H1 (cell line): Measurements from ENCODE around the gene TEX55. TPM values are rescaled to one million over a fixed set of nuclear protein-coding genes. Genes with fewer than 3 reads are reported as not detected.

ENCODE experiments used
- CTCF ChIA-PET: fragments of 300-600 bp; sonication (Branson Sonifier 250); formaldehyde crosslinking; loops from one replicate; lab custom pipeline; 2021; ENCODE audit not compliant: partially characterized antibody; lab: Charles Lee
- POLR2A ChIA-PET: fragments of 300-600 bp; sonication (Branson Sonifier 250); formaldehyde crosslinking; loops from one replicate; lab custom pipeline; 2021; ENCODE audit warnings: inconsistent platforms; ENCODE audit not compliant: partially characterized antibody; lab: Charles Lee
- DNase-seq, 2 experiments: peaks; one replicate each; pipeline versions ENCODE4 v3.0.0 to v3.0.0-alpha.2; 2010 to 2022; ENCODE audit warnings: low spot score in 2 of 2, low read depth in 1 of 2, mixed read lengths in 1 of 2
- FAIRE-seq: peaks from 2 replicates; lab custom pipeline; 2011; peaks lifted over from hg19 to GRCh38; lab: Jason Lieb, UNC
- H2AFZ ChIP-seq: 2 replicates; pipeline ENCODE4 v1.8.1; 2012; ENCODE audit warnings: low read length, inconsistent platforms
- H2AK5ac ChIP-seq: 2 replicates; pipeline ENCODE4 v1.6.1; 2013; ENCODE audit warnings: low read depth, low read length
- H2BK120ac ChIP-seq: replicated peaks from 2 replicates; pipeline ENCODE3; 2013; ENCODE audit warnings: low read depth, low read length, inconsistent platforms
- H2BK12ac ChIP-seq: 2 replicates; pipeline ENCODE4 v1.6.1; 2013; ENCODE audit warnings: low read depth, low read length
- H2BK15ac ChIP-seq: 2 replicates; pipeline ENCODE4 v1.6.1; 2013; ENCODE audit warnings: low read length
- H2BK20ac ChIP-seq: 2 replicates; pipeline ENCODE4 v1.6.1; 2013; ENCODE audit warnings: low read length
- H2BK5ac ChIP-seq: 2 replicates; pipeline ENCODE4 v1.6.1; 2013; ENCODE audit warnings: low read depth, low read length
- H3K14ac ChIP-seq: 2 replicates; pipeline ENCODE4 v1.6.1; 2013; ENCODE audit warnings: inconsistent platforms; ENCODE audit not compliant: insufficient read length
- H3K18ac ChIP-seq: 2 replicates; pipeline ENCODE4 v1.6.1; 2013; ENCODE audit warnings: low read length; ENCODE audit errors: extremely low read depth
- H3K23ac ChIP-seq: 2 replicates; pipeline ENCODE4 v1.6.1; 2013; ENCODE audit warnings: inconsistent platforms; ENCODE audit not compliant: insufficient read length
- H3K23me2 ChIP-seq: 2 replicates; pipeline ENCODE4 v1.6.1; 2013; ENCODE audit warnings: low read depth, low read length
- H3K27ac ChIP-seq: 2 replicates; pipeline ENCODE4 v1.6.1; 2011; ENCODE audit warnings: low read depth, low read length, inconsistent platforms
- H3K27me3 ChIP-seq, 4 experiments: replicated peaks in 1 of 4; 1 replicate in 1 of 4; 2 replicates in 3 of 4; pipeline versions ENCODE4 v1.6.1 to v1.8.1; 2011 to 2013; ENCODE audit warnings: low read length in 3 of 4, mild to moderate bottlenecking in 3 of 4, inconsistent platforms in 2 of 4, mixed read lengths in 2 of 4, moderate library complexity in 1 of 4; ENCODE audit not compliant: control insufficient read depth in 3 of 4, insufficient read depth in 3 of 4; ENCODE audit errors: extremely low read depth in 1 of 4
- H3K36me3 ChIP-seq, 4 experiments: 2 replicates each; pipeline versions ENCODE4 v1.6.1 to v1.8.1; 2011 to 2013; ENCODE audit warnings: mild to moderate bottlenecking in 4 of 4, low read length in 3 of 4, moderate library complexity in 2 of 4, control low read depth in 1 of 4, inconsistent platforms in 1 of 4; ENCODE audit not compliant: insufficient read depth in 4 of 4, control insufficient read depth in 2 of 4
- H3K4ac ChIP-seq: replicated peaks from 2 replicates; pipeline ENCODE3; 2013; ENCODE audit warnings: low read length, low read depth, mixed read lengths, inconsistent platforms; ENCODE audit not compliant: insufficient read length
- H3K4me1 ChIP-seq, 4 experiments: replicated peaks in 1 of 4; 1 replicate in 1 of 4; 2 replicates in 3 of 4; pipeline versions ENCODE4 v1.6.1 to v1.8.1; 2011 to 2013; ENCODE audit warnings: low read length in 3 of 4, inconsistent platforms in 2 of 4, mixed read lengths in 1 of 4; ENCODE audit not compliant: insufficient read depth in 4 of 4, control insufficient read depth in 3 of 4
- H3K4me2 ChIP-seq, 2 experiments: 2 replicates each; pipeline versions ENCODE4 v1.6.1 to v1.8.1; 2011 to 2013; ENCODE audit warnings: low read depth in 2 of 2, low read length in 2 of 2, control low read depth in 1 of 2, inconsistent platforms in 1 of 2, mild to moderate bottlenecking in 1 of 2; ENCODE audit not compliant: insufficient read depth in 1 of 2
- H3K4me3 ChIP-seq, 4 experiments: fragments of 200-600, 300-600 bp in 1 of 4; sonication (generic), shearing (Covaris generic), sonication (Bioruptor Twin) in 1 of 4; 2 replicates each; pipeline versions ENCODE4 v1.5.1 to v1.8.1; 2011 to 2016; ENCODE audit warnings: low read length in 4 of 4, low read depth in 3 of 4, control low read depth in 2 of 4, inconsistent platforms in 2 of 4, mild to moderate bottlenecking in 2 of 4, mixed read lengths in 1 of 4, moderate library complexity in 1 of 4; ENCODE audit not compliant: insufficient read depth in 2 of 4; ENCODE audit errors: extremely low read depth in 1 of 4
- H3K56ac ChIP-seq: replicated peaks from 2 replicates; pipeline ENCODE3; 2013; ENCODE audit warnings: low read depth, mild to moderate bottlenecking, mixed read lengths, low read length, inconsistent platforms; ENCODE audit not compliant: insufficient read length
- H3K79me1 ChIP-seq: 2 replicates; pipeline ENCODE4 v1.6.1; 2013; ENCODE audit warnings: low read depth, low read length, control low read depth
- H3K79me2 ChIP-seq, 2 experiments: 2 replicates each; pipeline versions ENCODE4 v1.6.1 to v1.8.1; 2012 to 2013; ENCODE audit warnings: low read length in 2 of 2, mild to moderate bottlenecking in 2 of 2, inconsistent platforms in 1 of 2; ENCODE audit not compliant: insufficient read depth in 2 of 2, control insufficient read depth in 1 of 2
- H3K9ac ChIP-seq, 4 experiments: replicated peaks in 1 of 4; 1 replicate in 1 of 4; 2 replicates in 3 of 4; pipeline versions ENCODE4 v1.6.1 to v1.8.1; 2011 to 2013; ENCODE audit warnings: low read depth in 3 of 4, low read length in 3 of 4, control low read depth in 2 of 4, mild to moderate bottlenecking in 2 of 4, moderate library complexity in 2 of 4, inconsistent platforms in 1 of 4; ENCODE audit errors: extremely low read depth in 1 of 4
- H3K9me3 ChIP-seq, 2 experiments: 2 replicates each; pipeline versions ENCODE4 v1.6.1 to v1.8.1; 2012 to 2013; ENCODE audit warnings: mild to moderate bottlenecking in 2 of 2, moderate library complexity in 2 of 2, control low read depth in 1 of 2, inconsistent platforms in 1 of 2, low read depth in 1 of 2, low read length in 1 of 2, mixed read lengths in 1 of 2; ENCODE audit not compliant: insufficient read depth in 2 of 2
- H4K20me1 ChIP-seq, 2 experiments: replicated peaks in 1 of 2; 2 replicates each; pipeline versions ENCODE3 to v1.8.1; 2011 to 2013; ENCODE audit warnings: inconsistent platforms in 2 of 2, low read length in 2 of 2, mild to moderate bottlenecking in 1 of 2; ENCODE audit not compliant: insufficient read depth in 2 of 2, control insufficient read depth in 1 of 2
- H4K5ac ChIP-seq: 2 replicates; pipeline ENCODE4 v1.6.1; 2013; ENCODE audit warnings: low read length, low read depth, mixed read lengths, inconsistent platforms; ENCODE audit not compliant: insufficient read length
- H4K8ac ChIP-seq: 2 replicates; pipeline ENCODE4 v1.8.0; 2013; ENCODE audit warnings: mild to moderate bottlenecking, moderate library complexity, low read length, inconsistent platforms; ENCODE audit not compliant: insufficient read depth; ENCODE audit errors: extremely low read depth
- H4K91ac ChIP-seq: replicated peaks from 2 replicates; pipeline ENCODE3; 2013; ENCODE audit warnings: low read length, mixed read lengths, inconsistent platforms; ENCODE audit not compliant: insufficient read length
- ASH2L ChIP-seq: fragments of 200-600, 300-600 bp; sonication (generic); IDR thresholded peaks from one replicate; pipeline ENCODE4 v1.7.1; 2017; ENCODE audit warnings: low read length
- CEBPB ChIP-seq: IDR thresholded peaks from 2 replicates; pipeline ENCODE4 v1.6.1; 2012; ENCODE audit warnings: low read depth, low read length
- EZH2 ChIP-seq: fragments of 200-600 bp; sonication (generic); IDR thresholded peaks from 2 replicates; pipeline ENCODE4 v1.7.1; 2012; ENCODE audit warnings: low read depth, mild to moderate bottlenecking, moderate library complexity, low read length, inconsistent platforms; ENCODE audit not compliant: severe bottlenecking
- GABPA ChIP-seq: IDR thresholded peaks from 2 replicates; pipeline ENCODE4 v1.6.1; 2011; ENCODE audit warnings: mild to moderate bottlenecking, low read length, moderate library complexity, borderline replicate concordance; ENCODE audit not compliant: insufficient read depth
- HDAC2 ChIP-seq, 2 experiments: fragments of 300-600 bp in 1 of 2; sonication (generic) in 1 of 2; IDR thresholded peaks; 2 replicates each; pipeline ENCODE4 v1.6.1; 2011 to 2012; ENCODE audit warnings: low read depth in 2 of 2, low read length in 2 of 2, mild to moderate bottlenecking in 2 of 2, moderate library complexity in 2 of 2, borderline replicate concordance in 1 of 2, inconsistent platforms in 1 of 2
- NRF1 ChIP-seq: IDR thresholded peaks from 2 replicates; pipeline ENCODE4 v1.6.1; 2011; ENCODE audit warnings: mild to moderate bottlenecking, low read depth, low read length, improper control_type of control experiment
- RXRA ChIP-seq: IDR thresholded peaks from 2 replicates; pipeline ENCODE4 v1.6.1; 2011; ENCODE audit warnings: low read depth, mild to moderate bottlenecking, low read length, moderate library complexity; ENCODE audit not compliant: insufficient read depth
- SUZ12 ChIP-seq: fragments of 200-600 bp; sonication (generic); IDR thresholded peaks from 2 replicates; pipeline ENCODE4 v1.6.1; 2012; ENCODE audit warnings: mild to moderate bottlenecking, inconsistent platforms, low read length, moderate library complexity, mixed read lengths
- WGBS, 2 experiments: shearing (Covaris generic) in 1 of 2; methylation state at CpG; one replicate each; pipeline versions ENCODE4 v1.1.6 to v1.1.7; 2013 to 2015; ENCODE audit warnings: low lambda C conversion rate in 2 of 2, mixed read lengths in 2 of 2, inconsistent platforms in 1 of 2, low coverage in 1 of 2, missing lambda C conversion rate in 1 of 2; ENCODE audit not compliant: insufficient replicate concordance in 2 of 2, insufficient coverage in 1 of 2, insufficient read length in 1 of 2; ENCODE audit errors: extremely low coverage in 1 of 2, missing lambda C conversion rate in 1 of 2; 5-methylcytosine and 5-hydroxymethylcytosine counted together
- polyA plus RNA-seq, 7 experiments: library from polyadenylated mRNA; depleted of rRNA in 3 of 7; stranded (reverse) in 5 of 7; unstranded in 2 of 7; fragments of >200 nt in 5 of 7; fragments of 200-250 nt in 2 of 7; gene quantifications; 1 replicate in 5 of 7; 2 replicates in 1 of 7; 4 replicates in 1 of 7; pipeline versions ENCODE4 v1.2.1 to v1.2.3, GENCODE V29; 2011 to 2013; ENCODE audit warnings: missing spikeins in 2 of 7, mixed read lengths in 2 of 7
- total RNA-seq: library from RNA; stranded (reverse); fragmentation: NEBNext Ultra II Directional; extraction: Animal tissue kit (Norgen Biotek cat#: 25700); gene quantifications from 2 replicates; pipeline ENCODE4 v1.2.1, GENCODE V29; 2021
- TF ChIP-seq, protein P1 (sequence below): IDR thresholded peaks from 2 replicates; pipeline ENCODE4 v1.6.1; 2012; ENCODE audit warnings: inconsistent platforms

Gene TEX55
- total and polyA plus RNA-seq, 2 of the 8 experiments (the other 6 are each of a cell fraction or from before 2014, with no cell fraction given): not detected

DNA sequence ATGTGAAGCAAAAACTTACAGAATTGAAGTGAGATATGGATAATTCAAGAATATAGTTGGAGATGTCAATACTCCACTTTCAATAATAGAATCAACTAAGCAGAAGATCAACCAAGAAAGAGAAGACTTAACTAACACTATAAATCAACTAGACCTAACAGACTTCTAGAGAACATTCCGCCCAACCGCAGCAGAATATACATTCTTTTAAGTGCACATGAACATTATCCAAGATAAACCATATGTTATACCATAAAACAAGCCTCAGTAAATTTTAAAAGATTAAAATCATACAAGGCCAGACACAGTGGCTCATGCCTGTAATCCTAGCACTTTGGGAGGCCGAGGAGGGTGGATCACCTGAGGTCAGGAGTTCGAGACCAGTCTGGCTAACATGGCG is 5.5 kb upstream of the TEX55 start:
- WGBS, 2 experiments: 95% methylated on average over 5 of the region's 5 CpGs; no CpG with 5 or more reads in 1 of the 2 experiments
- no peak overlapping the region for H2AK5ac ChIP-seq

More for the DNA sequence above, 5.5 kb upstream of the TEX55 start:
- Histone ChIP-seq H2BK5ac (no peak overlapping the region), H4K91ac (no peak overlapping the region), H3K18ac (no peak overlapping the region), H3K79me2 (no peaks in the 10 kb centered on the region), H3K9ac (no peak overlapping the region), H3K36me3 (no peaks in the 10 kb centered on the region), H4K20me1 (no peaks in the 10 kb centered on the region), H3K27ac (no peak overlapping the region), H3K4me1 (no peaks in the 10 kb centered on the region), H2BK15ac (no peak overlapping the region), H3K56ac (no peak overlapping the region), H2AFZ (no peak overlapping the region), H3K27me3 (no peaks in the 10 kb centered on the region), H3K4me3 (no peak overlapping the region), H4K8ac (no peak overlapping the region), H2BK20ac (no peak overlapping the region), H2BK120ac (no peak overlapping the region), H3K4ac (no peak overlapping the region), H3K14ac (no peak overlapping the region), H2BK12ac (no peak overlapping the region), H3K23me2 (no peaks in the 10 kb centered on the region), H3K23ac (no peak overlapping the region), H4K5ac (no peak overlapping the region), H3K79me1 (no peaks in the 10 kb centered on the region), H3K9me3 (peaks cover 0 to under 1% of the 10 kb centered on the region in 2 experiments; a peak in 1 of 4 replicates), H3K4me2 (no peak overlapping the region)
- CTCF ChIA-PET: no interaction called here
- TF ChIP-seq GABPA: no peak
- TF ChIP-seq NRF1: no peak
- no peak for TF ChIP-seq EZH2
- TF ChIP-seq HDAC2 (IDR thresholded peaks at IDR 0.05; ENCODE audit: borderline replicate concordance in 1 of 2, low read depth in 2 of 2, low read length in 2 of 2): no peak
- TF ChIP-seq, protein P1, sequence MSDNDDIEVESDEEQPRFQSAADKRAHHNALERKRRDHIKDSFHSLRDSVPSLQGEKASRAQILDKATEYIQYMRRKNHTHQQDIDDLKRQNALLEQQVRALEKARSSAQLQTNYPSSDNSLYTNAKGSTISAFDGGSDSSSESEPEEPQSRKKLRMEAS: no peak
- no peak for TF ChIP-seq ASH2L
- no peak for TF ChIP-seq CEBPB
- TF ChIP-seq RXRA: no peak
- TF ChIP-seq SUZ12: no peak
- POLR2A ChIA-PET: no interaction called here
- FAIRE-seq (no peak), DNase-seq (no peak)
